Skeletal muscle tissue (tissue), 4 donors: ENCODE data around the gene LRRK1. TPM values are rescaled to one million over a fixed set of nuclear protein-coding genes. Genes with fewer than 3 reads are reported as not detected.
"Not testable (repeated sequence)": the region's sequence is repeated elsewhere in the genome, so short reads cannot be mapped to it uniquely, and the experiment has no call there.

Experiments used
- H3K27ac ChIP-seq: one replicate; pipeline ENCODE4 v1.7.0; 2013; ENCODE audit warnings: mild to moderate bottlenecking, low read depth, low read length, inconsistent platforms
- H3K27me3 ChIP-seq, 3 donors: one replicate each; pipeline ENCODE4 v1.7.0; 2013; ENCODE audit warnings: low read length in 3 of 3; ENCODE audit not compliant: control insufficient read depth in 3 of 3, insufficient read depth in 3 of 3
- H3K36me3 ChIP-seq, 3 donors: one replicate each; pipeline ENCODE4 v1.7.0; 2013; ENCODE audit warnings: low read length in 3 of 3; ENCODE audit not compliant: control insufficient read depth in 3 of 3, insufficient read depth in 3 of 3
- H3K4me1 ChIP-seq, 3 donors: one replicate each; pipeline ENCODE4 v1.7.0; 2013; ENCODE audit warnings: low read length in 3 of 3, mild to moderate bottlenecking in 3 of 3; ENCODE audit not compliant: control insufficient read depth in 3 of 3, insufficient read depth in 3 of 3
- H3K4me3 ChIP-seq, 3 donors: one replicate each; pipeline ENCODE4 v1.7.0; 2013; ENCODE audit warnings: low read length in 3 of 3
- H3K9ac ChIP-seq, 3 donors: one replicate each; pipeline ENCODE4 v1.7.0; 2013; ENCODE audit warnings: low read length in 3 of 3, mild to moderate bottlenecking in 3 of 3, moderate library complexity in 2 of 3, low read depth in 1 of 3
- H3K9me3 ChIP-seq, 3 donors: one replicate each; pipeline ENCODE4 v1.7.0; 2013; ENCODE audit warnings: low read length in 3 of 3; ENCODE audit not compliant: control insufficient read depth in 3 of 3
- total RNA-seq: library from RNA; depleted of rRNA; stranded (reverse); fragments of >200 nt; gene quantifications from one replicate; pipeline ENCODE4 v1.2.3, GENCODE V29; 2014
- donor health status: Osteomylitis.

The LRRK1 gene
- total RNA-seq, 1 donor from 2014 or later = 3.7 TPM

DNA sequence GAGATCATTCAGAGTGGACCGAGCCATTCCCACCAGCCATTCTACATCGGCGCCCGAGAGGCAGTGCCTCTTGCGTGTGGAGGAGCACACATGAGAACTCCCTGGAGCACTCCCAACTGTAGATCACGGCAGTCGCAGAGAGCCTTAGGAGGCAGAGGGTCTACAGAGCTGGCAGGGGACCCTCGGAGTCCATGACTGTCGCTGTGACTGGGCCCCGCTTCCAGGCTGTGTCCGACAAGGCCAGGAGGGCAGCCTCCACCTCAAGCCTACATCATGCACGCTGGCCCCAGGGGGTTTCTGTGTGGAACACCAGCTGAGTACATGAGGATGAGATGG lies 173.7 kb downstream of the LRRK1 start:
- Histone ChIP-seq H3K4me3 (no peak overlapping the region), H3K27me3 (no peaks in the 10 kb centered on the region), H3K36me3 (no peaks in the 10 kb centered on the region), H3K4me1 (peaks cover 24 to 39% (median 26%) of the 10 kb centered on the region in 3 donors), H3K9me3 (no peaks in the 10 kb centered on the region), H3K9ac (no peak overlapping the region), H3K27ac (peak overlapping the region; percentile 77)

DNA sequence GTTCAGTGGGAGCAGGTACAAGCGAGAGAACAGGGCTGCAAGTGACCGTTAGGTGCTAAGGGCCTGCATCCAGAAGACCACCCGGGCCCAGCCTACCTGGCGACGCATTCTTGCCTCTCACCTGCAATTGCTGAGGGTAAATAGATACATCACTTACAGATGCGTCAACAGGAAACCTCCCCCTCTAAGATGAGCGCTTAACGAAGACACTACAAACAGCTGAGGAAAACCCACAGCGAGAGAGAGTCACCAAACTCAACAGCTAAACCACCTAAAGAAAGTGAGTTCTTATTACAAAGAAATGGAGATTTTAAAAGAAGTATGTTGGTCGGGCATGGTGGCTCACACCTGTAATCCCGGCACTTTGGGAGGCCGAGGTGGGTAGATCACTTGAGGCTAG lies 174.8 kb downstream of the LRRK1 start:
- no peak overlapping the region for H3K4me3 ChIP-seq
- no peaks in the 10 kb centered on the region for H3K9me3 ChIP-seq
- H3K9ac ChIP-seq = no peak overlapping the region
- peaks cover 23 to 31% (median 26%) of the 10 kb centered on the region in 3 donors for H3K4me1 ChIP-seq
- no peaks in the 10 kb centered on the region for H3K36me3 ChIP-seq
- H3K27me3 ChIP-seq = no peaks in the 10 kb centered on the region
- H3K27ac ChIP-seq = no peak overlapping the region

DNA sequence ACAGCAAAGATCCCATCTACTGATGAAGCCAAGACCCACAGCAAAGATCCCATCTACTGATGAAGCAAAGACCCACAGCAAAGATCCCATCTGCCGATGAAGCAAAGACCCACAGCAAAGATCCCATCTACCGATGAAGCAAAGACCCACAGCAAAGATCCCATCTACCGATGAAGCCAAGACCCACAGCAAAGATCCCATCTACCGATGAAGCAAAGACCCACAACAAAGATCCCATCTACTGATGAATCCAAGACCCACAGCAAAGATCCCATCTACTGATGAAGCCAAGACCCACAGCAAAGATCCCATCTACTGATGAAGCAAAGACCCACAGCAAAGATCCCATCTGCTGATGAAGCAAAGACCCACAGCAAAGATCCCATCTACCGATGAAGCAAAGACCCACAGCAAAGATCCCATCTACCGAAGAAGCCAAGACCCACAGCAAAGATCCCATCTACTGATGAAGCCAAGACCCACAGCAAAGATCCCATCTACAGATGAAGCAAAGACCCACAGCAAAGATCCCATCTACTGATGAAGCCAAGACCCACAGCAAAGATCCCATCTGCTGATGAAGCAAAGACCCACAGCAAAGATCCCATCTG lies 176.7 kb downstream of the LRRK1 start:
- not testable (repeated sequence) for H3K9ac ChIP-seq, H3K27me3 ChIP-seq, H3K27ac ChIP-seq, H3K36me3 ChIP-seq, H3K9me3 ChIP-seq, H3K4me3 ChIP-seq
- H3K4me1 ChIP-seq = peaks cover 18 to 20% (median 20%) of the 10 kb centered on the region in 3 donors

DNA sequence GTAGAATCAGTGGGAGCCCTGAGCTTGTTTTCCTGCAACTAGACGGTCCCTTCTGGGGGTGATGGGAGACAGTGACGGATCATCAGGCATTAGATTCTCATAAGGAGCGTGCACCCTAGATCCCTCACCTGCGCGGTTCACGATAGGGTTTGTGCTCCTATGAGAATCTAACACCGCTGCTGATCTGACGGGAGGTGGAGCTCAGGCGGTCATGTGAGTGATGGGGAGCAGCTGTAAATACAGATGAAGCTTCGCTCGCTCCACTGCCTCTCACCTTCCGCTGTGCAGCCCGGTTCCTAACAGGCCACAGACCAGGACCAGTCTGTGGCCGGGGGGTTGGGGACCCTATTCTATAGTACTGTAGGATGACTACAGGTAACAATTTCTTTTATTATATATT lies 178.0 kb downstream of the LRRK1 start:
- Histone ChIP-seq H3K9ac (no peak overlapping the region), H3K27me3 (no peaks in the 10 kb centered on the region)

GRCh38 chr15:101099183-101099582 lies 180.0 kb downstream of the LRRK1 start:
- Histone ChIP-seq H3K36me3 (no peaks in the 10 kb centered on the region), H3K27me3 (no peaks in the 10 kb centered on the region), H3K4me1 (no peaks in the 10 kb centered on the region), H3K4me3 (no peak overlapping the region), H3K9ac (no peak overlapping the region), H3K9me3 (no peaks in the 10 kb centered on the region), H3K27ac (no peak overlapping the region)

More for the DNA sequence above, 178.0 kb downstream of the LRRK1 start:
- H3K27ac ChIP-seq = no peak overlapping the region
- no peak overlapping the region for H3K4me3 ChIP-seq
- no peaks in the 10 kb centered on the region for H3K9me3 ChIP-seq
- H3K4me1 ChIP-seq = peaks cover 6 to 8% (median 7%) of the 10 kb centered on the region in 3 donors
- H3K36me3 ChIP-seq = no peaks in the 10 kb centered on the region

GRCh38 chr15:101100118-101100517 lies 181.0 kb downstream of the LRRK1 start:
- Histone ChIP-seq H3K9ac (no peak overlapping the region), H3K27me3 (no peaks in the 10 kb centered on the region), H3K36me3 (no peaks in the 10 kb centered on the region), H3K9me3 (no peaks in the 10 kb centered on the region), H3K4me3 (no peak overlapping the region), H3K4me1 (peaks cover under 1 to 4% (median 1%) of the 10 kb centered on the region in 3 donors), H3K27ac (no peak overlapping the region)

GRCh38 chr15:101100593-101101442 lies 181.7 kb downstream of the LRRK1 start:
- Histone ChIP-seq H3K9me3 (no peaks in the 10 kb centered on the region), H3K36me3 (no peaks in the 10 kb centered on the region), H3K27me3 (no peaks in the 10 kb centered on the region), H3K9ac (no peak overlapping the region), H3K4me1 (peaks cover 3 to 11% (median 8%) of the 10 kb centered on the region in 3 donors), H3K27ac (no peak overlapping the region), H3K4me3 (no peak overlapping the region)

DNA sequence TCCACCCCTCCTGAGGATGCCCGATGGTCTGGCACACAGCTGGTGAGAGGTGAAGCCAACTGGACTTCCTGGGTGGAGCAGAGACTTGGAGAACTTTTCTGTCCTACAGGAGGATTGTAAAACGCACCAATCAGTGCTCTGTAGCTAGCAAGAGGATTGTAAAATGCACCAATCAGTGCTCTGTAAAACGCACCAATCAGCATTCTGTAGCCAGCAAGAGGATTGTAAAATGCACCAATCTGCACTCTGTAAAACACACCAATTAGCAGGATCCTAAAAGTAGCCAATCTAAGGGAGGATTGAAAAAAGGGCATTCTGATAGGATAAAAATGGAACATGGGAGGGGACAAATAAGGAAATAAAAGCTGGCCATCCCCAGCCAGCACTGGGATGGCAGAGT lies 182.5 kb downstream of the LRRK1 start:
- H3K4me1 ChIP-seq = peaks cover 3 to 11% (median 9%) of the 10 kb centered on the region in 3 donors
- no peak overlapping the region for H3K9ac ChIP-seq
- H3K9me3 ChIP-seq = no peaks in the 10 kb centered on the region
- no peaks in the 10 kb centered on the region for H3K27me3 ChIP-seq
- H3K27ac ChIP-seq = no peak overlapping the region
- H3K4me3 ChIP-seq = no peak overlapping the region
- H3K36me3 ChIP-seq = no peaks in the 10 kb centered on the region

DNA sequence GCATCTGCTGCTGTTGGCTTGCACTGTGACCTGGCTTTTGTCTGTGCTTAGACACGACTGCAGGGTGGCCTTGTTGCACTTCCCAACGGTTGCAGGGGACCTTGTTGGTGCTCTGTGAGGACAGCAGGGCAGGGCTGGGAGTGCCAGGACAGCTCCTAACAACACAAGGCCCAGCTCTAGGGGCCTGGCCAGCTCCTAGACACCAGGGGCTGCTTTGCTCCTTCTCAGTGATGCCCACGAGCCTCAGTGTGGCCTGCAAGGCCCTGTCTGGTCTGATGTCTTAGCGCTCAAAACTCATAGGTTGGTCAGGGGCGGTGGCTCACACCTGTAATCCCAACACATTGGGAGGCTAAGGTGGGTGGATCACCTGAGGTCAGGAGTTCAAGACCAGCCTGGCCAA lies 183.6 kb downstream of the LRRK1 start:
- Histone ChIP-seq H3K9me3 (no peaks in the 10 kb centered on the region), H3K27ac (no peak overlapping the region), H3K27me3 (no peaks in the 10 kb centered on the region), H3K4me3 (no peak overlapping the region), H3K4me1 (peaks cover 3 to 11% (median 9%) of the 10 kb centered on the region in 3 donors), H3K9ac (no peak overlapping the region), H3K36me3 (no peaks in the 10 kb centered on the region)

DNA sequence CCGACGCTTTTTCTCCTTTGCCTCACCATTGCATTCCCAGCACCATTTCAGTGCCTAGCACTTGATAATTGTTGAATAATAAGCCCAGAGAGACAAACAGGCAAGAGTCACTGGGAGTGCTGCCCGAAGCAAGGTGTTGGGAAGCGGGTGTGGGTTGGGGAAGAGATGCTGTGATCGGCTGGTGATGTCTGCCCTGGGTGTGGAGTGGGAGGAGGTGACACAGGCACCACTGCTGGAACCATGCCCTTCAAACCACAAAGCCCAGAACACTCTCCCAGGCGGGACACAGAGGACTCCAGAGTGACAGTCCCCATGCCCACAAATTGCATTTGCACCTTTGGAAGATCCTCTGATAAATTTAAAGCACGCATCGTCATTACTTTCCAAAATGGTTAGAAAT lies 184.4 kb downstream of the LRRK1 start:
- Histone ChIP-seq H3K4me3 (no peak overlapping the region), H3K36me3 (no peaks in the 10 kb centered on the region), H3K4me1 (peaks cover 3 to 11% (median 9%) of the 10 kb centered on the region in 3 donors), H3K27ac (no peak overlapping the region), H3K9me3 (no peaks in the 10 kb centered on the region), H3K27me3 (no peaks in the 10 kb centered on the region), H3K9ac (no peak overlapping the region)
